Heart left ventricle (tissue), 16 donors: ENCODE measurements around the gene CASZ1. TPM values are rescaled to one million over a fixed set of nuclear protein-coding genes. Genes with fewer than 3 reads are reported as not detected.

Experiments
- ATAC-seq, 4 donors: fragments of 200-7000 bp; cut with Tn5 transposase; one replicate each; pipeline ENCODE4 v1.9.1; 2020 to 2022; ENCODE audit warnings: moderate library complexity in 4 of 4, mild to moderate bottlenecking in 3 of 4, moderate number of reproducible peaks in 1 of 4
- DNase-seq, 5 donors: peaks; one replicate each; pipeline ENCODE4 v3.0.0-alpha.2; 2020
- H3K27ac ChIP-seq, 12 donors: fragments of 200-600 bp; sonication (generic) in 4 of 12; one replicate each; pipeline versions ENCODE4 v1.5.0 to v1.8.0; 2016 to 2022; ENCODE audit warnings: mild to moderate bottlenecking in 2 of 12
- H3K27me3 ChIP-seq, 9 donors: fragments of 200-600 bp; sonication (generic) in 2 of 9; one replicate each; pipeline versions ENCODE4 v1.5.1 to v1.8.0; 2016 to 2022; ENCODE audit warnings: mild to moderate bottlenecking in 3 of 9
- H3K36me3 ChIP-seq, 9 donors: fragments of 200-600 bp; sonication (generic) in 2 of 9; one replicate each; pipeline versions ENCODE4 v1.5.0 to v1.8.0; 2018 to 2022; ENCODE audit warnings: mild to moderate bottlenecking in 2 of 9
- H3K4me1 ChIP-seq, 12 donors: fragments of 200-600 bp; sonication (generic) in 4 of 12; one replicate each; pipeline versions ENCODE4 v1.5.0 to v1.8.0; 2016 to 2022; ENCODE audit warnings: mild to moderate bottlenecking in 3 of 12
- H3K4me3 ChIP-seq, 12 donors: fragments of 200-600 bp; sonication (generic) in 4 of 12; one replicate each; pipeline versions ENCODE4 v1.5.0 to v1.8.0; 2017 to 2022; ENCODE audit warnings: mild to moderate bottlenecking in 9 of 12, moderate library complexity in 4 of 12
- H3K9me3 ChIP-seq, 12 donors: fragments of 200-600 bp; sonication (generic) in 4 of 12; one replicate each; pipeline versions ENCODE4 v1.5.0 to v1.8.0; 2016 to 2022; ENCODE audit warnings: mild to moderate bottlenecking in 1 of 12
- CTCF ChIP-seq, 12 donors: fragments of 200-600 bp; sonication (generic) in 4 of 12; IDR thresholded peaks; one replicate each; pipeline versions ENCODE4 v1.5.0 to v1.8.0; 2018 to 2022; ENCODE audit warnings: antibody characterized with exemption in 12 of 12, mild to moderate bottlenecking in 5 of 12
- POLR2A ChIP-seq, 2 donors: fragments of 450-650 bp; IDR thresholded peaks; one replicate each; pipeline ENCODE4 v1.6.1; 2017; ENCODE audit warnings: antibody characterized with exemption in 2 of 2, mild to moderate bottlenecking in 2 of 2, moderate library complexity in 2 of 2
- WGBS, 4 donors: extraction: QIAGEN DNeasy Blood & Tissue Kit in 2 of 4; methylation state at CpG; one replicate each; pipeline versions ENCODE4 v1.1.5 to v1.1.7; 2013 to 2018; 5-methylcytosine and 5-hydroxymethylcytosine counted together
- intact Hi-C, 10 donors: fragments of 100-400 bp; cut with DNase I; formaldehyde crosslinking; loops; one replicate each; pipeline versions ENCODE4 v1.11.1 to v1.14.2; 2022
- polyA plus RNA-seq, 2 donors: library from polyadenylated mRNA; stranded (reverse); fragments of 200-250 nt; gene quantifications; one replicate each; pipeline ENCODE4 v1.2.3, GENCODE V29; 2013
- total RNA-seq, 9 donors: library from RNA; depleted of rRNA in 2 of 9; stranded (reverse); fragments of >200 nt in 2 of 9; fragmentation: NEBNext Ultra II Directional in 3 of 9; extraction: Animal tissue kit (Norgen Biotek cat#: 25700) in 3 of 9; gene quantifications; one replicate each; pipeline versions ENCODE4 v1.1.0 to v1.2.4, GENCODE V29; 2016 to 2023
- donor health status: ischemic (EF 13 %, LVEDD 7.1; RV severe dilation, severe dysfunction).
- donor health status: healthy with polysubstance abuse.
- donor health status: DM: no; HTN: yes; CAD: no.
- donor health status: DM: no; HTN: no; CAD: no.
- donor health status: ischemic (EF 25% LVEDD 6.9; RV normal size, moderate dysfunction).
- donor health status: ischemic (EF 25% LVEDD 5.7; RV mildly dilated, moderate dysfunction).
- donor health status: healthy.
- donor health status: DM: yes; HTN: yes; CAD: no.
- donor health status: ischemic (EF 35%, LVEDD 5.7; RV mildly dilated, moderate dysfunction).
- donor health status: nonischemic (EF 11% LVEDD 7.7; RV severe dilation, severe dysfunction).
- donor health status: DM: yes; HTN: yes; CAD: no.
- donor health status: PGD.
- donor health status: ischemic (EF 29% LVEDD 5.4; RV normal size, mild dysfunction).
- donor health status: nonischemic (EF 23%, LVEDD 6.1; RV moderate dilation, normal function).

Gene CASZ1
- total and polyA plus RNA-seq, 11 donors: 28.8 to 84.9 (median 55.0) TPM

GRCh38 chr1:10687251-10687651 lies 109.2 kb downstream of the CASZ1 start:
- no peaks in the 10 kb centered on the region for H3K9me3 ChIP-seq
- TF ChIP-seq POLR2A (IDR thresholded peaks at IDR 0.05): no peak
- TF ChIP-seq CTCF (IDR thresholded peaks at IDR 0.05): no peak
- H3K36me3 ChIP-seq: peaks cover 0 to 3% (median 0%) of the 10 kb centered on the region in 9 donors
- DNase-seq (no peak), ATAC-seq (peak in 3 of 4 donors; percentile 8 to 27 (median 20))
- intact Hi-C loops: loop anchor here in 5 of 10 donors (5.0 to 10.0 kb wide), 6 partner anchors 40 to 862 kb away; partner anchors contain the start of genes CASZ1 (in 1 of the 5) and CLSTN1 (in 1 of the 5)
- peak overlapping the region; percentile 6 to 94 (median 88) for H3K27ac ChIP-seq
- 48 to 74% (median 53%) methylated on average over 7 of the region's 7 CpGs for WGBS, 4 donors
- H3K4me1 ChIP-seq: peaks cover 38 to 100% (median 90%) of the 10 kb centered on the region in 12 donors
- H3K4me3 ChIP-seq: no peak overlapping the region
- no peaks in the 10 kb centered on the region for H3K27me3 ChIP-seq

DNA sequence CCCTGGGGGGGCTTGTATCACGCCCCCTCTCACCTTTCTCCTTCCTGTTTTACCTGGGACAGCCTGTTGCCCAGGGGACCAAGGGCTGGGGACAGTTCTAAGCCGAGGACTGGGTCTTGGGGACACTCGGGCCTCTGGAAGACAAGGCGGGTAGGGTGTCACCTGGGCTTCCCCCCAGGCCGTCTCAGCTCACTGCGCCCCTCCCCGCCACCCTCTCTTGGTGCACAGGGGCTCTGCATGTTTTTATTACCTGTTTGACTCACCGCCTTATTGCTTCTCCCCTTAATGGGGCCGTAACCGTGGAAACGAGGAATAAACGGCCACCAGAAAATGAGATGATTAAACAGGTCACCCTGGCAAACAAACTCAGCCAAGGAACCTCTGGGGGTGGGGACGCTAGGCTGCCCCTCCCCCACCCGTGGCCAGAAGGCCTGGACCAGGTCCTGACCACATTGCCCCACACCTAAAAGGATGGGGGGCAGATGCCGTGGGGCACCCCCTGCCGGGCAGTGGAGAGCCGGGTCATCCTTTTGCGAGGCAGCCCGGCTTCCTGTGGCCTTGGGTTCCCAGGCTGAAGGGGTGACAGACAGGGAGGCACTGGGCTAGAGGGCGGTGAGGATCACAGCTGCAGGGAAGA lies 109.9 kb downstream of the CASZ1 start:
- peak in 1 of 4 donors; percentile 7 for ATAC-seq
- H3K9me3 ChIP-seq: no peaks in the 10 kb centered on the region

DNA sequence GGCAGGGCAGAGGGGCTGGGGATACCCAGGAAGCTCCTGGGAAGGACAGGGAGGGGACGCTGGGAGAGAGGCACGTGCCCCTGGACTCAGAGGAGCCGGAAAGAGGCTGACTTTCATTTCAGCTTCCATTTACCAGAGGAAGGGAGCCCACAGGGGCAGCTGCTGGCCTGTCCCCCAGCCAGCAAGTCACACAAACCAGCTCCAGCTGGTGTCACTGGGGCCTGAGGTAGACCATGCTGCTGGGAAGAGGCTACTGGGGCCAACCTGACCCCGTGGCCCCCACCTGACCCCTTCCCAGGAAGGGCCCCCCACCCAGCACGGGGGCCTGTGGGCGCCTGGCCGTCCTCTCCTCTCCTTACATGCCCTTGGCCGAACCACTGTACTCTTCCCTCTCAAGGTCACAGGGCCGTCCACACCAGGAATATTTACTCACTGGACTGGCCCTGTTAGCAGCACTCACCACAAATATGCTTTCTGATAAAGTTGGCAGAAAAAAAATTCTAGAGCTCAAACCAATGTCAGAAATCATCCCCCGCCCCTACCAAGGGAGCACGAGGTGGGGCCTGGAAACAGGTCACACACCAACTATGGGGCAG lies 110.5 kb downstream of the CASZ1 start:
- Histone ChIP-seq H3K27me3 (no peaks in the 10 kb centered on the region), H3K27ac (peak overlapping the region; percentile 66 to 94 (median 88)), H3K4me1 (peaks cover 38 to 100% (median 91%) of the 10 kb centered on the region in 12 donors), H3K4me3 (no peak overlapping the region), H3K36me3 (no peaks in the 10 kb centered on the region), H3K9me3 (no peaks in the 10 kb centered on the region)
- no peak for TF ChIP-seq CTCF (IDR thresholded peaks at IDR 0.05)
- TF ChIP-seq POLR2A (IDR thresholded peaks at IDR 0.05): no peak
- DNase-seq (peak in 1 of 5 donors; percentile 56), ATAC-seq (peak; percentile 44 to 70 (median 58))
- WGBS, 4 donors: 25 to 37% (median 32%) methylated on average over 8 to 11 of the region's 11 CpGs
- intact Hi-C loops: loop anchor here in 5 of 10 donors (5.0 to 10.0 kb wide), 6 partner anchors 41 to 861 kb away; partner anchors contain the start of genes CASZ1 (in 1 of the 5) and CLSTN1 (in 1 of the 5)

More for the DNA sequence above, 109.9 kb downstream of the CASZ1 start:
- intact Hi-C loops: loop anchor here in 5 of 10 donors (5.0 to 10.0 kb wide), 6 partner anchors 41 to 862 kb away; partner anchors contain the start of genes CASZ1 (in 1 of the 5) and CLSTN1 (in 1 of the 5)
- Histone ChIP-seq H3K27ac (peak overlapping the region; percentile 66 to 94 (median 88)), H3K36me3 (peaks cover 0 to 3% (median 0%) of the 10 kb centered on the region in 9 donors), H3K27me3 (no peaks in the 10 kb centered on the region), H3K4me3 (no peak overlapping the region), H3K4me1 (peaks cover 38 to 99% (median 89%) of the 10 kb centered on the region in 12 donors)
- DNase-seq: no peak
- no peak for TF ChIP-seq POLR2A (IDR thresholded peaks at IDR 0.05)
- peak in 1 of 12 donors; percentile 13 for TF ChIP-seq CTCF (IDR thresholded peaks at IDR 0.05)
- 48 to 54% (median 52%) methylated on average over 15 to 20 of the region's 20 CpGs for WGBS, 4 donors
